ENCODE results near the gene ITGB1. TPM values are rescaled to one million over a fixed set of nuclear protein-coding genes. Genes with fewer than 3 reads are reported as not detected.

The ITGB1 gene
- total RNA-seq, 1 experiment from 2014 or later = 317 TPM

GRCh38 chr10:32932225-32932729, 25.8 kb downstream of the ITGB1 start (continued):
- TF ChIP-seq MLX (CRISPR knock-in tag; IDR thresholded peaks at IDR 0.05) (no peak), SMAD4 (CRISPR knock-in tag; IDR thresholded peaks at IDR 0.05) (no peak), ARID4B (CRISPR knock-in tag; IDR thresholded peaks at IDR 0.05; ENCODE audit: borderline replicate concordance) (no peak), TP53 (CRISPR knock-in tag; IDR thresholded peaks at IDR 0.05) (no peak)

- Mint-ChIP-seq H3K36me3 (peaks cover 53% of the 10 kb centered on the region), H3K4me1 (peaks cover 18% of the 10 kb centered on the region), H3K9me3 (peaks cover 7% of the 10 kb centered on the region), H3K27me3 (ENCODE audit: low read depth) (no peaks in the 10 kb centered on the region), H3K27ac (no peak overlapping the region; the same call in 1 of the 2 replicates), H3K4me3 (no peak overlapping the region)
- POLR2A ChIA-PET = no interaction called here
- no peak for DNase-seq (ENCODE audit: low spot score)
- no peak for ATAC-seq
- CTCF ChIA-PET = interaction anchor here (1.4 kb wide), 1 partner anchor 78 kb away, joined by 6 read pairs; no protein-coding TSS in a partner anchor
- TF ChIP-seq ZNF317 (CRISPR knock-in tag; IDR thresholded peaks at IDR 0.05; ENCODE audit: borderline replicate concordance, low read depth) = no peak
- no peak for TF ChIP-seq CBFB (CRISPR knock-in tag; IDR thresholded peaks at IDR 0.05; ENCODE audit: low read depth)
- TF ChIP-seq ZNF425 (CRISPR knock-in tag; conservative IDR thresholded peaks at IDR 0.05) = no peak
- no peak for TF ChIP-seq MLX (CRISPR knock-in tag; IDR thresholded peaks at IDR 0.05)
- no peak for TF ChIP-seq ZNF416 (CRISPR knock-in tag; IDR thresholded peaks at IDR 0.05)
- TF ChIP-seq NR1H2 (CRISPR knock-in tag; IDR thresholded peaks at IDR 0.05) = no peak
- no peak for TF ChIP-seq SP1 (CRISPR knock-in tag; conservative IDR thresholded peaks at IDR 0.05)
- TF ChIP-seq HMGXB4 (CRISPR knock-in tag; IDR thresholded peaks at IDR 0.05) = no peak
- no peak for TF ChIP-seq CREM (CRISPR knock-in tag; IDR thresholded peaks at IDR 0.05)
- TF ChIP-seq NFE2L1 (CRISPR knock-in tag; IDR thresholded peaks at IDR 0.05) = no peak
- TF ChIP-seq NR2C2 (CRISPR knock-in tag; IDR thresholded peaks at IDR 0.05) = no peak
- no peak for TF ChIP-seq CDX4 (CRISPR knock-in tag; IDR thresholded peaks at IDR 0.05; ENCODE audit: borderline replicate concordance)
- TF ChIP-seq FOXP1 (CRISPR knock-in tag; IDR thresholded peaks at IDR 0.05; ENCODE audit: borderline replicate concordance) = no peak
- TF ChIP-seq ATF3 (CRISPR knock-in tag; conservative IDR thresholded peaks at IDR 0.05) = no peak
- no peak for TF ChIP-seq ATF1 (CRISPR knock-in tag; IDR thresholded peaks at IDR 0.05)
- no peak for TF ChIP-seq CTCF (IDR thresholded peaks at IDR 0.05)
- TF ChIP-seq AR (CRISPR knock-in tag; IDR thresholded peaks at IDR 0.05) = no peak
Measured at GRCh38 chr10:32931593-32931992, 26.4 kb downstream of the ITGB1 start.

All from WTC11 (cell line).